GM19463 (cell line): Measurements from ENCODE around the gene GBX2.

Experiments used
- ATAC-seq: cut with Tn5 transposase; IDR thresholded peaks from one replicate; pipeline ENCODE4 v1.9.1; 2021; ENCODE audit warnings: mild to moderate bottlenecking, moderate library complexity; ENCODE audit not compliant: unreplicated experiment

Gene GBX2

GRCh38 chr2:236168110-236169080 is at the start of gene GBX2:
TSS of gene GBX2 (minus strand) at chr2:236168386. CDS start at chr2:236167971, 415 bp downstream.
- no peak for ATAC-seq

- no peak for ATAC-seq
Observed at GRCh38 chr2:236217926-236218325, 49.7 kb upstream of the GBX2 start.

- ATAC-seq: no peak
Observed at GRCh38 chr2:236216711-236217110, 48.5 kb upstream of the GBX2 start.

- ATAC-seq: no peak
Observed at GRCh38 chr2:236215761-236216333, 47.7 kb upstream of the GBX2 start.

- no peak for ATAC-seq
Observed at GRCh38 chr2:236215196-236215595, 47.0 kb upstream of the GBX2 start.

GRCh38 chr2:236214376-236214995 is 46.3 kb upstream of the GBX2 start:
- no peak for ATAC-seq

GRCh38 chr2:236211296-236211695 is 43.1 kb upstream of the GBX2 start:
- ATAC-seq: no peak

- no peak for ATAC-seq
Observed at GRCh38 chr2:236210536-236210935, 42.4 kb upstream of the GBX2 start.

- ATAC-seq: no peak
Observed at GRCh38 chr2:236209996-236210395, 41.8 kb upstream of the GBX2 start.

- ATAC-seq: no peak
Observed at GRCh38 chr2:236209535-236209934, 41.3 kb upstream of the GBX2 start.

GRCh38 chr2:236208019-236208926 is 40.1 kb upstream of the GBX2 start:
- no peak for ATAC-seq

GRCh38 chr2:236207472-236207871 is 39.3 kb upstream of the GBX2 start:
- ATAC-seq: no peak

GRCh38 chr2:236205867-236206645 is 37.9 kb upstream of the GBX2 start:
- ATAC-seq: no peak

- ATAC-seq: no peak
Observed at GRCh38 chr2:236204953-236205352, 36.8 kb upstream of the GBX2 start.

GRCh38 chr2:236200378-236200777 is 32.2 kb upstream of the GBX2 start:
- no peak for ATAC-seq

- ATAC-seq: no peak
Observed at GRCh38 chr2:236196366-236196765, 28.2 kb upstream of the GBX2 start.

- ATAC-seq: no peak
Observed at GRCh38 chr2:236195726-236196125, 27.5 kb upstream of the GBX2 start.

GRCh38 chr2:236194786-236195185 is 26.6 kb upstream of the GBX2 start:
- no peak for ATAC-seq

GRCh38 chr2:236193026-236193425 is 24.8 kb upstream of the GBX2 start:
- no peak for ATAC-seq

GRCh38 chr2:236190674-236191073 is 22.5 kb upstream of the GBX2 start:
- no peak for ATAC-seq
